Astrocyte of the cerebellum (primary cell): ENCODE results near the gene FBN2.

Experiments used
- DNase-seq: peaks from one replicate; pipeline ENCODE4 v3.0.0-alpha.2; 2011; ENCODE audit warnings: low read depth
- H3K4me3 ChIP-seq: 2 replicates; pipeline ENCODE4 v1.5.1; 2011; ENCODE audit warnings: mild to moderate bottlenecking, low read depth, low read length, moderate library complexity
- in situ Hi-C: cut with HindIII; loops from 2 replicates; pipeline ENCODE4 v1.10.0; 2017; ENCODE audit warnings: low sequenced_read_pairs
- TF ChIP-seq, protein P1 (sequence below): IDR thresholded peaks from 2 replicates; pipeline ENCODE4 v1.5.1; 2012; ENCODE audit warnings: low read length, low read depth, moderate library complexity, mild to moderate bottlenecking; ENCODE audit errors: missing control alignments

The FBN2 gene

GRCh38 chr5:128536254-128537220 is 1.5 kb downstream of the FBN2 start:
- in situ Hi-C loops: no loop called here
- TF ChIP-seq, protein P1, sequence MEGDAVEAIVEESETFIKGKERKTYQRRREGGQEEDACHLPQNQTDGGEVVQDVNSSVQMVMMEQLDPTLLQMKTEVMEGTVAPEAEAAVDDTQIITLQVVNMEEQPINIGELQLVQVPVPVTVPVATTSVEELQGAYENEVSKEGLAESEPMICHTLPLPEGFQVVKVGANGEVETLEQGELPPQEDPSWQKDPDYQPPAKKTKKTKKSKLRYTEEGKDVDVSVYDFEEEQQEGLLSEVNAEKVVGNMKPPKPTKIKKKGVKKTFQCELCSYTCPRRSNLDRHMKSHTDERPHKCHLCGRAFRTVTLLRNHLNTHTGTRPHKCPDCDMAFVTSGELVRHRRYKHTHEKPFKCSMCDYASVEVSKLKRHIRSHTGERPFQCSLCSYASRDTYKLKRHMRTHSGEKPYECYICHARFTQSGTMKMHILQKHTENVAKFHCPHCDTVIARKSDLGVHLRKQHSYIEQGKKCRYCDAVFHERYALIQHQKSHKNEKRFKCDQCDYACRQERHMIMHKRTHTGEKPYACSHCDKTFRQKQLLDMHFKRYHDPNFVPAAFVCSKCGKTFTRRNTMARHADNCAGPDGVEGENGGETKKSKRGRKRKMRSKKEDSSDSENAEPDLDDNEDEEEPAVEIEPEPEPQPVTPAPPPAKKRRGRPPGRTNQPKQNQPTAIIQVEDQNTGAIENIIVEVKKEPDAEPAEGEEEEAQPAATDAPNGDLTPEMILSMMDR: no peak
- no peak for DNase-seq
- H3K4me3 ChIP-seq: peak overlapping the region; percentile 82

DNA sequence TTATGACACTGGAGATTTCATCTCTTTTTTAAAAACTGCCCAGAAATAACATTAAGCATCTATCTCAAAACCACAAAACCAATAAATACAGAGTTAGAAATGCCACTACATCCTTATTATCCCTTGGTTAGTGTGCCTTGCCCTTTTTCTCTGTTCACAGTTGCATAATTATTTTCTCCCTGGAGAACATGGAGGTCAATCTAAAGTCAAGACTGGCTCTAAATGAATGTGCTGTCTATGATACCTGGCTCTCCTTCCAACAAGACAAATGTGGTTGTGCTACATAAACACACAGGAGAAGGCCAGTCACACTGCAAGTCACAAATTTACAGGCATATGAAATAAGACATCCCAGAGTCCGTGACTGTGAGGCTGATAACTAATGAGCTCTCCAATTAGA is 2.8 kb downstream of the FBN2 start:
- no peak for DNase-seq
- TF ChIP-seq, protein P1: no peak
- in situ Hi-C loops: no loop called here
- peak overlapping the region; percentile 82 for H3K4me3 ChIP-seq

GRCh38 chr5:128534726-128535125 is 3.3 kb downstream of the FBN2 start:
- no peak for DNase-seq
- TF ChIP-seq, protein P1: no peak
- in situ Hi-C loops: no loop called here
- H3K4me3 ChIP-seq: no peak overlapping the region

GRCh38 chr5:128532776-128533175 is 5.3 kb downstream of the FBN2 start:
- in situ Hi-C loops: no loop called here
- H3K4me3 ChIP-seq: no peak overlapping the region
- TF ChIP-seq, protein P1: no peak
- DNase-seq: no peak

DNA sequence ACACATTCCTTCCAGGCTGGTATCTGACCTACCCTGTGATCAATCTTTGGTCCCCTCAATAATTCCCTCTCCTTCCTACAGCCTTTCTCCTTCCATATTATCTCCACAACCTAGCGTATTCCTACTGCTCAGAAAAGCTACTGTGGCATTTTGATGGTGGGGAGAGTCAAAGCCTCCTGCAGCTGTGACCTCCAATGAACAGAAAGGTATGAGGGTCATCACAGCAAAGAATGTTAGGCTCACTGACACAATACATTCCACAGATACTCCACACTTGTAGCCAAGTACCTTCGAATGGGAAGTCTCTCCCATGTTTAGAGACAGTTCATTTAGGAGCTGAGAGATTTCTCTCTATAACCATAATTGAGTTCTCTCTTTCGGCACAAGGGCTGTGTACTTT is 5.9 kb downstream of the FBN2 start:
- in situ Hi-C loops: no loop called here
- no peak for DNase-seq

GRCh38 chr5:128528637-128529255 is 9.3 kb downstream of the FBN2 start:
- TF ChIP-seq, protein P1: no peak
- no peak for DNase-seq
- in situ Hi-C loops: no loop called here

More for the DNA sequence above, 5.9 kb downstream of the FBN2 start:
- H3K4me3 ChIP-seq: no peak overlapping the region
- TF ChIP-seq, protein P1: no peak

More at GRCh38 chr5:128528637-128529255, 9.3 kb downstream of the FBN2 start:
- H3K4me3 ChIP-seq: no peak overlapping the region
